K562 (cell line): ENCODE data around the gene PIP4K2A. TPM values are rescaled to one million over a fixed set of nuclear protein-coding genes. Genes with fewer than 3 reads are reported as not detected.

Experiments used
- ARID1B ChIP-seq: fragments of 450-650 bp; IDR thresholded peaks from 2 replicates; pipeline ENCODE4 v1.6.1; 2016; ENCODE audit warnings: antibody characterized with exemption, mild to moderate bottlenecking, inconsistent platforms
- CC2D1A ChIP-seq: fragments of 450-650 bp; IDR thresholded peaks from 2 replicates; pipeline ENCODE4 v1.6.1; 2017; ENCODE audit warnings: mild to moderate bottlenecking
- CCAR2 ChIP-seq: fragments of 200-400 bp; formaldehyde crosslinking; IDR thresholded peaks from 2 replicates; pipeline ENCODE4 v1.6.1; 2017; ENCODE audit warnings: mild to moderate bottlenecking, low read depth, low read length
- CHD4 ChIP-seq: fragments of 200-600 bp; sonication (generic); IDR thresholded peaks from 3 replicates; pipeline ENCODE4 v1.6.1; 2012; ENCODE audit warnings: low read depth, mild to moderate bottlenecking, mixed read lengths, low read length, inconsistent platforms; ENCODE audit not compliant: insufficient read depth, insufficient replicate concordance, poor library complexity, severe bottlenecking
- ESRRB ChIP-seq: fragments of 250-450 bp; sonication (Bioruptor Pico); IDR thresholded peaks from 2 replicates; pipeline ENCODE4 v1.5.0; 2020; ENCODE audit warnings: mild to moderate bottlenecking, moderate library complexity, borderline replicate concordance
- FOS ChIP-seq: IDR thresholded peaks from 3 replicates; pipeline ENCODE4 v1.6.1; 2011; ENCODE audit not compliant: insufficient read length; ENCODE audit errors: extremely low read depth
- GTF2A2 ChIP-seq: IDR thresholded peaks from 2 replicates; pipeline ENCODE4 v1.6.1; 2016; ENCODE audit warnings: mild to moderate bottlenecking, missing genetic modification characterization, missing compliant biosample characterization
- KDM2B ChIP-seq: fragments of 250-450 bp; sonication (Bioruptor Pico); IDR thresholded peaks from 2 replicates; pipeline ENCODE4 v1.8.0; 2021; ENCODE audit warnings: mild to moderate bottlenecking, moderate library complexity
- MBD2 ChIP-seq: sonication (generic); IDR thresholded peaks from 2 replicates; pipeline ENCODE4 v1.6.1; 2016; ENCODE audit warnings: low read depth, borderline replicate concordance
- SMARCE1 ChIP-seq: fragments of 450-650 bp; IDR thresholded peaks from 2 replicates; pipeline ENCODE4 v1.7.1; 2016; ENCODE audit warnings: mild to moderate bottlenecking
- STAG1 ChIP-seq: sonication (generic); formaldehyde crosslinking; IDR thresholded peaks from 2 replicates; pipeline ENCODE4 v1.5.0; 2020; ENCODE audit warnings: missing genetic modification reagents, borderline replicate concordance
- STAT5A ChIP-seq: IDR thresholded peaks from 2 replicates; pipeline ENCODE4 v1.6.1; 2012; ENCODE audit warnings: low read length, inconsistent platforms, borderline replicate concordance
- SUPT5H ChIP-seq: fragments of 450-650 bp; IDR thresholded peaks from 2 replicates; pipeline ENCODE4 v1.6.1; 2016
- TRIM24 ChIP-seq, 2 experiments: fragments of 450-650 bp; IDR thresholded peaks; 2 replicates each; pipeline ENCODE4 v1.6.1; 2016
- ZEB2 ChIP-seq: fragments of 450-650 bp; IDR thresholded peaks from 2 replicates; pipeline ENCODE4 v1.6.1; 2016
- ZFP36 ChIP-seq: fragments of 150-350 bp; IDR thresholded peaks from 2 replicates; pipeline ENCODE4 v1.6.1; 2018; ENCODE audit warnings: low read length, low read depth; ENCODE audit not compliant: partially characterized antibody
- ZNF146 ChIP-seq: IDR thresholded peaks from one replicate; pipeline ENCODE4 v1.6.1; 2018; ENCODE audit warnings: missing compliant biosample characterization; ENCODE audit not compliant: unreplicated experiment
- ZNF175 ChIP-seq: fragments of 200-800 bp; sonication (Bioruptor generic); IDR thresholded peaks from 2 replicates; pipeline ENCODE4 v1.6.1; 2016; ENCODE audit warnings: low read depth, mild to moderate bottlenecking, missing genetic modification characterization, missing compliant biosample characterization
- ZNF507 ChIP-seq: conservative IDR thresholded peaks from 2 replicates; pipeline ENCODE4 v1.6.1; 2017; ENCODE audit warnings: missing genetic modification characterization, missing compliant biosample characterization
- polyA plus RNA-seq, 8 experiments: library from polyadenylated mRNA; depleted of rRNA in 4 of 8; stranded (reverse) in 5 of 8; unstranded in 3 of 8; fragments of >200 nt; fragmentation: Nextera tagmentation in 2 of 8; fragmentation: Illumina TruSeq in 1 of 8; extraction: Ambion mirVana in 2 of 8; extraction: Trizol in 1 of 8; gene quantifications; 2 replicates each; pipeline versions ENCODE4 v1.2.1 to v1.2.3, GENCODE V29; 2011 to 2014; ENCODE audit warnings: inconsistent platforms in 1 of 8, missing spikeins in 1 of 8
- total RNA-seq, 7 experiments: library from RNA; depleted of rRNA in 6 of 7; stranded (reverse); fragments of >200 nt in 6 of 7; fragmentation: Illumina TruSeq in 2 of 7; extraction: Trizol in 2 of 7; gene quantifications; 2 replicates each; pipeline versions ENCODE4 v1.2.1 to v1.2.3, GENCODE V29; 2011 to 2021; ENCODE audit warnings: low replicate concordance in 1 of 7
- TF ChIP-seq, protein P1 (sequence below): sonication (generic); IDR thresholded peaks from 2 replicates; pipeline ENCODE4 v1.6.1; 2016
- TF ChIP-seq, protein P2 (sequence below), 2 experiments: fragments of 200-800 bp in 1 of 2; sonication (Bioruptor generic) in 1 of 2; sonication (generic) in 1 of 2; formaldehyde crosslinking in 1 of 2; IDR thresholded peaks in 1 of 2; conservative IDR thresholded peaks in 1 of 2; 2 replicates each; pipeline versions ENCODE4 v1.5.0 to v1.6.1; 2016 to 2020; ENCODE audit warnings: missing compliant biosample characterization in 1 of 2, missing genetic modification characterization in 1 of 2, missing genetic modification reagents in 1 of 2
- TF ChIP-seq, protein P3 (sequence below): sonication (generic); formaldehyde crosslinking; IDR thresholded peaks from 2 replicates; pipeline ENCODE4 v1.8.1; 2023; ENCODE audit warnings: mild to moderate bottlenecking, missing genetic modification reagents
- TF ChIP-seq, protein P4 (sequence below): fragments of 200-800 bp; sonication (Bioruptor generic); IDR thresholded peaks from 2 replicates; pipeline ENCODE4 v1.6.1; 2017; ENCODE audit warnings: missing genetic modification characterization, missing compliant biosample characterization
- TF ChIP-seq, protein P5 (sequence below): fragments of 250-450 bp; sonication (Bioruptor Pico); IDR thresholded peaks from 2 replicates; pipeline ENCODE4 v1.8.0; 2021; ENCODE audit warnings: borderline replicate concordance, mild to moderate bottlenecking, moderate library complexity; ENCODE audit not compliant: poor library complexity, severe bottlenecking

The PIP4K2A gene
- total and polyA plus RNA-seq, 9 of the 15 experiments (the other 6 are each of a cell fraction or from before 2014, with no cell fraction given): 35.6 to 117 (median 71.9) TPM

DNA sequence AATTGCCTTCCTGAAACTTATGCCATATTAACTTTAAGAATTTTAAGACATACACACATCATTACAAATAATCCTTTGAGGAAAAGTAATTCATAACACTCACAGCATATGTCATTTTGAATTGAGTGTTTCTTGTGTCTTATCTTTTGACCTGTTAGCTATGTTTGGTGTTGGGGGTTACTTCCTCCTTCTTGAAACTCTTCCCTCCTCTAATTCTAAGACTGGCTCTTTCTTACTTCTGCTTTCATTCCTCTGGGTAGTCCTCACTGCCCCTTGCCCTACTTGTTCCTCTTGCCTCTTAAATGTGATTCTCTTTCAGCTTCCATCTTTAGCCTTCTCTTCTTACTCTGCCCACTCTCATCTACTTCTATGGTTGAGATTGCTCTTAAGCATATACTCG is 28.3 kb upstream of the PIP4K2A start (continued):
- TF ChIP-seq, protein P1, sequence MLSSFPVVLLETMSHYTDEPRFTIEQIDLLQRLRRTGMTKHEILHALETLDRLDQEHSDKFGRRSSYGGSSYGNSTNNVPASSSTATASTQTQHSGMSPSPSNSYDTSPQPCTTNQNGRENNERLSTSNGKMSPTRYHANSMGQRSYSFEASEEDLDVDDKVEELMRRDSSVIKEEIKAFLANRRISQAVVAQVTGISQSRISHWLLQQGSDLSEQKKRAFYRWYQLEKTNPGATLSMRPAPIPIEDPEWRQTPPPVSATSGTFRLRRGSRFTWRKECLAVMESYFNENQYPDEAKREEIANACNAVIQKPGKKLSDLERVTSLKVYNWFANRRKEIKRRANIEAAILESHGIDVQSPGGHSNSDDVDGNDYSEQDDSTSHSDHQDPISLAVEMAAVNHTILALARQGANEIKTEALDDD: no peak
- TF ChIP-seq, protein P2, sequence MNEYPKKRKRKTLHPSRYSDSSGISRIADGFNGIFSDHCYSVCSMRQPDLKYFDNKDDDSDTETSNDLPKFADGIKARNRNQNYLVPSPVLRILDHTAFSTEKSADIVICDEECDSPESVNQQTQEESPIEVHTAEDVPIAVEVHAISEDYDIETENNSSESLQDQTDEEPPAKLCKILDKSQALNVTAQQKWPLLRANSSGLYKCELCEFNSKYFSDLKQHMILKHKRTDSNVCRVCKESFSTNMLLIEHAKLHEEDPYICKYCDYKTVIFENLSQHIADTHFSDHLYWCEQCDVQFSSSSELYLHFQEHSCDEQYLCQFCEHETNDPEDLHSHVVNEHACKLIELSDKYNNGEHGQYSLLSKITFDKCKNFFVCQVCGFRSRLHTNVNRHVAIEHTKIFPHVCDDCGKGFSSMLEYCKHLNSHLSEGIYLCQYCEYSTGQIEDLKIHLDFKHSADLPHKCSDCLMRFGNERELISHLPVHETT (CRISPR knock-in tag; conservative IDR thresholded peaks at IDR 0.05 in 1 of 2, IDR thresholded peaks at IDR 0.05 in 1 of 2): no peak
- no peak for TF ChIP-seq STAT5A
- TF ChIP-seq TRIM24 (IDR thresholded peaks at IDR 0.05): peak; percentile 57 to 69
- TF ChIP-seq, protein P3, sequence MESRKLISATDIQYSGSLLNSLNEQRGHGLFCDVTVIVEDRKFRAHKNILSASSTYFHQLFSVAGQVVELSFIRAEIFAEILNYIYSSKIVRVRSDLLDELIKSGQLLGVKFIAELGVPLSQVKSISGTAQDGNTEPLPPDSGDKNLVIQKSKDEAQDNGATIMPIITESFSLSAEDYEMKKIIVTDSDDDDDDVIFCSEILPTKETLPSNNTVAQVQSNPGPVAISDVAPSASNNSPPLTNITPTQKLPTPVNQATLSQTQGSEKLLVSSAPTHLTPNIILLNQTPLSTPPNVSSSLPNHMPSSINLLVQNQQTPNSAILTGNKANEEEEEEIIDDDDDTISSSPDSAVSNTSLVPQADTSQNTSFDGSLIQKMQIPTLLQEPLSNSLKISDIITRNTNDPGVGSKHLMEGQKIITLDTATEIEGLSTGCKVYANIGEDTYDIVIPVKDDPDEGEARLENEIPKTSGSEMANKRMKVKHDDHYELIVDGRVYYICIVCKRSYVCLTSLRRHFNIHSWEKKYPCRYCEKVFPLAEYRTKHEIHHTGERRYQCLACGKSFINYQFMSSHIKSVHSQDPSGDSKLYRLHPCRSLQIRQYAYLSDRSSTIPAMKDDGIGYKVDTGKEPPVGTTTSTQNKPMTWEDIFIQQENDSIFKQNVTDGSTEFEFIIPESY (CRISPR knock-in tag): no peak
- TF ChIP-seq ARID1B: peak; percentile 37
- TF ChIP-seq ZNF175 (CRISPR knock-in tag): no peak
- TF ChIP-seq CHD4: no peak
- no peak for TF ChIP-seq ZNF507
- no peak for TF ChIP-seq SUPT5H
- TF ChIP-seq, protein P4, sequence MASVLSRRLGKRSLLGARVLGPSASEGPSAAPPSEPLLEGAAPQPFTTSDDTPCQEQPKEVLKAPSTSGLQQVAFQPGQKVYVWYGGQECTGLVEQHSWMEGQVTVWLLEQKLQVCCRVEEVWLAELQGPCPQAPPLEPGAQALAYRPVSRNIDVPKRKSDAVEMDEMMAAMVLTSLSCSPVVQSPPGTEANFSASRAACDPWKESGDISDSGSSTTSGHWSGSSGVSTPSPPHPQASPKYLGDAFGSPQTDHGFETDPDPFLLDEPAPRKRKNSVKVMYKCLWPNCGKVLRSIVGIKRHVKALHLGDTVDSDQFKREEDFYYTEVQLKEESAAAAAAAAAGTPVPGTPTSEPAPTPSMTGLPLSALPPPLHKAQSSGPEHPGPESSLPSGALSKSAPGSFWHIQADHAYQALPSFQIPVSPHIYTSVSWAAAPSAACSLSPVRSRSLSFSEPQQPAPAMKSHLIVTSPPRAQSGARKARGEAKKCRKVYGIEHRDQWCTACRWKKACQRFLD: no peak
- TF ChIP-seq CC2D1A: peak; percentile 94
- no peak for TF ChIP-seq GTF2A2 (tag)
- TF ChIP-seq CCAR2: no peak
- no peak for TF ChIP-seq STAG1 (CRISPR knock-in tag)
- TF ChIP-seq ZNF146 (CRISPR knock-in tag): no peak
- TF ChIP-seq MBD2: no peak
- peak; percentile 39; the same call in 1 of the 2 replicates for TF ChIP-seq ZEB2
- no peak for TF ChIP-seq ZFP36
- no peak for TF ChIP-seq KDM2B (CRISPR knock-in tag)
- TF ChIP-seq ESRRB (CRISPR knock-in tag): no peak
- no peak for TF ChIP-seq FOS
- peak; percentile 71; the same call in 1 of the 2 replicates for TF ChIP-seq SMARCE1
- TF ChIP-seq, protein P5, sequence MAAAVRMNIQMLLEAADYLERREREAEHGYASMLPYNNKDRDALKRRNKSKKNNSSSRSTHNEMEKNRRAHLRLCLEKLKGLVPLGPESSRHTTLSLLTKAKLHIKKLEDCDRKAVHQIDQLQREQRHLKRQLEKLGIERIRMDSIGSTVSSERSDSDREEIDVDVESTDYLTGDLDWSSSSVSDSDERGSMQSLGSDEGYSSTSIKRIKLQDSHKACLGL (CRISPR knock-in tag): no peak
